Measurements from ENCODE around the gene CYB561D1.
"Not testable (repeated sequence)": the region's sequence is repeated elsewhere in the genome, so short reads cannot be mapped to it uniquely, and the experiment has no call there.

The CYB561D1 gene

GRCh38 chr1:109493805-109494539, at the start of gene CYB561D1:
Gene CYB561D1 (plus strand): TSS chr1:109494094. CDS start chr1:109494140, 46 bp downstream.
- DNase-seq (ENCODE audit: insufficient read length, low spot score): peak; percentile 90
- peak; percentile 87 for FAIRE-seq

- FAIRE-seq (no peak), DNase-seq (ENCODE audit: insufficient read length, low spot score) (no peak)
Observed at GRCh38 chr1:109444346-109444745, 49.5 kb upstream of the CYB561D1 start.

DNA sequence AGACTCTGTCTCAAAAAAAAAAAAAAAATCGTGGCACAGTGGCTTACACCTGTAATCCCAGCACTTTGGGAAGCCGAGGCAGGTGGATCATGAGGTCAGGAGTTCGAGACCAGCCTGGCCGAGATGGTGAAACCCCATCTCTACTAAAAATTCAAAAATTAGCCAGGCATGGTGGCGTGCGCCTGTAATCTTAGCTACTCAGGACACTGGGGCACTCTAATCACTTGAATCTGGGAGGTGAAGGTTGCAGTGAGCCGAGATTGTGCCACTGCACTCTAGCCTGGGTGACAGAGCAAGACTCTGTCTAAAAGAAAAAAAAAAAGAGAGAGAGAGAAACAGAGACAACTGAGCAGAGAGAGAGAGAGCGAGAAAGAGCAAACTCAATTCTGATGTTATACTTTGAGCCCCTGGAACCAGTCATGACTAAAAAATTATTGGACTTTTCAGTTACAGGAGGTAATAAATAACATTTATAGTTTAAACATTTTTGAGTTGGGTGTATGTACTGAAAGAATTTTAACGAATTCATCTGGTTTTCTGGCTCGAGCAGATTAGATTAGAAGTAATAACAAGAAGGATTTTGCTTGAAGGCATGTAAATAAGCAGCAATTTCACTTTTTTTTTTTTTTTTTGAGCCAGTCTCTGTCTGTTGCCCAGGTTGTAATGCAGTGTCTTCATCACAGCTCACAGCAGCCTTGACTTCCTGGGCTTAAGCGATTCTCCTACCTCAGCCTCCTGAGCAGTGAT, 47.8 kb upstream of the CYB561D1 start:
- DNase-seq (ENCODE audit: insufficient read length, low spot score); FAIRE-seq: not testable (repeated sequence)

GRCh38 chr1:109447524-109447923, 46.4 kb upstream of the CYB561D1 start:
- FAIRE-seq (no peak), DNase-seq (ENCODE audit: insufficient read length, low spot score) (no peak)

DNA sequence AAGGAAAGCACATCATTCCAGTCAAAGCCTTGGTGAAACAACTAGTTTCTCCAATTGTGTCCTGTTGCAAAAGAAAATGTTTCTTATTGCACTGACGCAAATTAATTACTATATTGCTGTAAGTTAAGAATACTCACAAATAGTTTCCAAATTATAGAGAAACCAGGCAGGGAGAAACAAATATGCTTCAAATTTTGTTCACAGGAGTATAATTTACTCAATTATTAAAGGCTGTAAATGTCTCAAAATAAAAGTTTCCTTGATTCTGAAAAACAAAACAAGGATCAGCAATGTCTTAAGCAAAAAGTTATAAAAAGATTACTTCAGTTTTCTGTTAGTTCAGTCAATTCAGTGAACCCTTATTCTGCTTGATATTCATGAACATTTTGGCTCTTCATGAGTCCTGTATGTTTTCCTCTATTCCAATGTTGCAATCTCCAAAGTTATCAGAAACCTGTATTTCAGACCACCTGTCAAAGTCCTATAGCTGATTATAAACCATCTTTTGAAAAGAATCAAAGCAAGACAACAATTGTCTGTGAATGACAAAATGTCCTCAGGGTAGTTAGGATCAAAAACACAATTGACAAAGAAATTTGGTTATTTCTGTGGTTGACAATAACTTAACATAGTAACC, 39.3 kb upstream of the CYB561D1 start:
- no peak for DNase-seq (ENCODE audit: insufficient read length, low spot score)
- FAIRE-seq: no peak

DNA sequence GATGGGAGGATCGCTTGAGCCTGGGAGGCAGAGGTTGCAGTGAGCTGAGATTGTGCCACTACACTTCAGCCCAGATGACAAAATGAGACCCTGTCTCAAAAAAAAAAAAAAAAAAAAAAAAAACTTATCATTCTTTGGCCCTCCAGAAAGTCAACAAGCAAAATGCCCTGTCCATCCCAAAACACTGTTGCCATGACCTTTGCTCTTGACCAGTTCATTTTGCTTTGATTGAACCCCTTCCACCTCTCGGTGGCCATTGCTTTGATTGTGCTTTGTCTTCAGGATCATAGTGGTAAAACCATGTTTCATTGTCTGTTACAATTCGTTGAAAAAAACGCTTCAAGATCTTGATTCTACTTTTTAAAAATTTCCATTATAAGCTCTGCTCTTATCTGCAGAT, 36.1 kb upstream of the CYB561D1 start:
- FAIRE-seq (no peak), DNase-seq (ENCODE audit: insufficient read length, low spot score) (no peak)

DNA sequence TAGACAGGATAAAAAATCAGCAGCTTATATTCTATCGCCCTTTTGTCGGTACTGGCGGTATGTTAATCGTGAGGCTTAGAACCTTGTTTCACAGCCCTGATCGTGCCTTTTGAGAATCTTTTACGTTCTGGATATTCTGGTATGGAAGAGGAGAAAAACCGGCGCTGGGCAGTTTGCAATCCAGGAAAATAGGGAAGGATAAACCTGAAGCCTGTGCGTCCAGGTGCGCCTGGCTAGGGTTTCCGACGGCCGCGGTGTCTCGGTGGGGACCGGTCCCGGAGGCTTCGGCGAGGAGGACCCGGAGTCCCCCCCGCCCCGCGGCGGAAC, 27.8 kb upstream of the CYB561D1 start:
- DNase-seq (ENCODE audit: insufficient read length, low spot score) (no peak), FAIRE-seq (no peak)

DNA sequence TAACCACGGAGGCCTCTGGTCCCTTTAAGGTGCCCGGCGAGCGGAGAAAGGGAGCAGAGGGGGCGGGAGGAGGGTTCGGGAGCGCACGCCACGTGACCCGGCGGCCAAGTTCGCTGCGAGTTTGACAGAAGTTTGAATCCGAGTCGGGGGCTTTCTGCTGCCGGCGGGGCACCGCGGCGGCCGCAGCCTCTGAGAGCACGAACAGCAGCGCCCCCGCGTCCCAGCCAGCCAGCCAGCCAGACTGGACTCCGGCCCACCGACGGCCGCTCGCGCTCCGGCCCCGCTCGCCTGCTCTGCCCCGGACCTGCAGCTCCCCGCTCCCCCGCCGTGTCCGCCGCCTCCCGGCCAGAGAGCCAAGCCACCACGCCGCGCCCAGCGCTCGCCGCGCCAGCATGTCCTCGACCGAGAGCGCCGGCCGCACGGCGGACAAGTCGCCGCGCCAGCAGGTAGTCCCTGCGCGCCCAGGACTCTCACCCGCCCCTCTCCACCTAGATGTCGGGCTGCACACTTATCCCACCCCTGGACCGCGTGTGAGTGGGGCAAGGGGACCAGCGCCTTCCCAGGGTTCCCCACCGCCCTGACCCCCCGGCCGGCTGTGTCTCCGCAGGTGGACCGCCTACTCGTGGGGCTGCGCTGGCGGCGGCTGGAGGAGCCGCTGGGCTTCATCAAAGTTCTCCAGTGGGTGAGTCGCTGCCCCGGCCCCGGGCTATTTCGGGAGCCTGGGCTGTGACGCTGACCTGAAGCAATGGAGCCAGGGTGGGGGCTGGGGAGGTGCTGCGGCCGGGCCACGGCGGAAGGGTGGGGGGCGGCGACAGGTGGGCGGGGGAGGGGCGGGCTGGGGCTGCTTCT, 27.2 kb upstream of the CYB561D1 start, which contains the start of gene SYPL2:
SYPL2 (plus strand) TSS at position 95 of the 849 bp plus-strand sequence; CDS start at position 393, 298 bp downstream.
- no peak for FAIRE-seq
- no peak for DNase-seq (ENCODE audit: insufficient read length, low spot score)

- no peak for DNase-seq (ENCODE audit: insufficient read length, low spot score)
- FAIRE-seq: no peak
Observed at GRCh38 chr1:109467301-109467777, 26.6 kb upstream of the CYB561D1 start.

- FAIRE-seq: no peak
Observed at GRCh38 chr1:109468061-109468460, 25.8 kb upstream of the CYB561D1 start.

GRCh38 chr1:109468903-109469302, 25.0 kb upstream of the CYB561D1 start:
- FAIRE-seq (no peak), DNase-seq (ENCODE audit: insufficient read length, low spot score) (no peak)

More at GRCh38 chr1:109468061-109468460, 25.8 kb upstream of the CYB561D1 start:
- DNase-seq (ENCODE audit: insufficient read length, low spot score): no peak

DNA sequence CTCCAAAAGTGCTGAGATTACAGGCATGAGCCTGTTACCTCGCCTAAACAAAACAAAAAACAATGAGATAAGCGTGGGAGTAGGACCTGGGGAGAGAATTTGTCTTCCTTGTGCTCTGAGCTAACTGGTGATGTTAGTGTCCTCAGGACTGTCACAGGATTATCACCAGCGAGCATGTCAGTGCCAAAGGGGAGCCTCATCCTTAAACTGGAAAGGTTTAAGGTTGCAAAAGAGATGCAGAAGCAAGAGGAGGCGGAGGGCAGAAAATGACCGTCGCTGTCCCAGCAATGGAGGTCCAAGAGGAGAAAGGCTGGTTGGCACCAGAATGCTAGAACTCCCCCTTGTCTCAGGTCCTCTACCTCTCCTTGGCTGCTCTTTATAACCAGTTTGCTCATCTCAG, 23.6 kb upstream of the CYB561D1 start:
- DNase-seq (ENCODE audit: insufficient read length, low spot score) (no peak), FAIRE-seq (no peak)

DNA sequence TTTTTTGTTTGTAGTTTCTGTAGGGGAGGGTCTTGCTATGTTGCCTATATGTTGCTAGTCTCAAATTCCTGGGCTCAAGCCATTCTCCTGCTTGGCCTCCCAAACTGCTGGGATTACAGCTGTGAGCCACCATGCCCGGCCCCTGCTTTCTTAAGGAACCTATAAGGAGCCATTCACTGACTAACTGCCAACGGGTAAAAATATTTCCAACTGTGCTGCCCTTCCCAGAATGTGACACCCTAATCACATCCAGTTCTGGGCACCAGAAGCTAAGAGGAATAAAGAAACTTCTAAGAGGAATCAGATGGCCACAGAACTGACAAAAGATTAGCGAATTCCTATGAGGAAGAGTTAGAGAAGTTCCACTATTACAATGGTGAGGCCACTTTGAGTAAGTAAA, 21.1 kb upstream of the CYB561D1 start:
- DNase-seq (ENCODE audit: insufficient read length, low spot score): no peak
- no peak for FAIRE-seq

DNA sequence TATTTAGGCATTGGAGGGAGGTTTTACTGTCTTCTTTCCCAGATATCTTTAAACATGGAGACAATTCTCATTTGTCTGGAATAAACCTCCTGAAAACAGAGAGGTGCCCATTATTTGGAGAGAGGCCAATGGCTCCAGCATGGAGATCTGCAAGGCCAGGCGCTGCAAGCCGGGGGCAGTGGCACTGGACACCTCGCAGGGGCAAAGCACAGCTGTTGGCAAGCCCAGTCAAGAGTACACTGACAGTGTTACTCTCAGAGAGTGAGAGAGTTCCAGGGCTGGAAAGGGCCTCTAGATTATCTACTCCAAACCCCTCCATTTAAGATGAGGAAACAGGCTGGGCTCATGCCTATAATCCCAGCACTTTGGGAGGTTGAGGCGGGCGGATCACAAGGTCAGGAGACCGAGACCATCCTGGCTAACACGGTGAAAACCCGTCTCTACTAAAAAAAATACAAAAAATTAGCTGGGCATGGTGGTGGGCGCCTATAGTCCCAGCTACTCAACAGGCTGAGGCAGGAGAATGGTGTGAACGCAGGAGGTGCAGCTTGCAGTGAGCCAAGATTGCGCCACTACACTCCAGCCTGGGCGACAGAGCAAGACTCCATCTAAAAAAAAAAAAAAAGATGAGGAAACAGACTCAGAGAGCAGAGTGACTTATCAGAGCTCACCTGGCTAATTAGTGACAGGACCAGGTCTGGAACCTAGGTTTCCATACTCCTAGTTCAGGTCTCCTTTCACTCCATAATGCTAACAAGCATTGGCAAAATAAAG, 20.4 kb upstream of the CYB561D1 start:
- DNase-seq (ENCODE audit: insufficient read length, low spot score); FAIRE-seq: not testable (repeated sequence)

DNA sequence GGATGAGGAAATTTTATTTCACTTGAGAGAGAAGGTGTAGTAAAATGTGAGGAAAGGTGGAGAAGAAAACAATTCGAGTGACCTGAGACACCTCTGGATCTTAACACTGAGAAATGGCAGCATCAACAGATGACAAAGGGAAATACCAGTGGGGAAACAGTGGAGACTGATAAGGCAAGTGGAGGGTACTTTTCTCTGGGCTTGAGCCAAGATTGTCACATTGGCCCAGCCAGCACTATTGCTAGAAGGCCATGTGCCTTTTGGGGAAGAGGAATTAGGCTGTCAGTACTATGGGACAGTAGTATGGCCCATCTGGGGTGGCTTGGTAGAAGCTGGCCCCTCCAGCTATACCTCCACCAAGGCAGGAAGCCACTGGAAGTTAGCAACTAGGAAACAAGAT, 19.2 kb upstream of the CYB561D1 start:
- DNase-seq (ENCODE audit: insufficient read length, low spot score) (no peak), FAIRE-seq (no peak)

- FAIRE-seq: no peak
Observed at GRCh38 chr1:109475261-109475660, 18.6 kb upstream of the CYB561D1 start.

DNA sequence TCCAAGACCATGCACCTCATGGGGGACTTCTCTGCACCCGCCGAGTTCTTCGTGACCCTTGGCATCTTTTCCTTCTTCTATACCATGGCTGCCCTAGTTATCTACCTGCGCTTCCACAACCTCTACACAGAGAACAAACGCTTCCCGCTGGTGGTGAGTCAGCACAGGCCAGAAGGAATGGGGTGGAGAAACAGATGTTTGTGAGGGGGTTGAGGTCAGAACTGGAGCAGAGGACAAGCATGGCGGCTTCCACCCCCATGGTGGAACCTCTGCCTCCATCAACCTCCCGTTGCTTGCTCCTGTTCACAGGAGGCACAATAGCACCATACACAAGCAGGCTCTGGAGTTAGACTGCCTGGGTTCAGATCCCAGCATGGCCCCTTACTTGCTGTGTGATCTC, 17.1 kb upstream of the CYB561D1 start:
- FAIRE-seq (no peak), DNase-seq (ENCODE audit: insufficient read length, low spot score) (no peak)

More at GRCh38 chr1:109475261-109475660, 18.6 kb upstream of the CYB561D1 start:
- DNase-seq (ENCODE audit: insufficient read length, low spot score): no peak

DNA sequence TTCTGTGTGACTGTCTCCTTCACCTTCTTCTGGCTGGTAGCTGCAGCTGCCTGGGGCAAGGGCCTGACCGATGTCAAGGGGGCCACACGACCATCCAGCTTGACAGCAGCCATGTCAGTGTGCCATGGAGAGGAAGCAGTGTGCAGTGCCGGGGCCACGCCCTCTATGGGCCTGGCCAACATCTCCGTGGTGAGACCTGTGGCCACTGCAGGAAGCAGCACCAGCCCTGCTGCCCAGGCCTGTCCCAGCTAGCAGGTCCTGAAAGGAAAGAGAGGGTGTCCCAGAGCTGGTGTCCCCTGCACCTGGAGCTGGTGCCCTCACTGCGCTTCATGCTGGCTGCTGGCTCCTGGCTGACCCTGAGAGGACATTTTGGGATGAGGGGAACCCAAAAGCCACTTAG, 16.1 kb upstream of the CYB561D1 start:
- DNase-seq (ENCODE audit: insufficient read length, low spot score) (no peak), FAIRE-seq (no peak)

DNA sequence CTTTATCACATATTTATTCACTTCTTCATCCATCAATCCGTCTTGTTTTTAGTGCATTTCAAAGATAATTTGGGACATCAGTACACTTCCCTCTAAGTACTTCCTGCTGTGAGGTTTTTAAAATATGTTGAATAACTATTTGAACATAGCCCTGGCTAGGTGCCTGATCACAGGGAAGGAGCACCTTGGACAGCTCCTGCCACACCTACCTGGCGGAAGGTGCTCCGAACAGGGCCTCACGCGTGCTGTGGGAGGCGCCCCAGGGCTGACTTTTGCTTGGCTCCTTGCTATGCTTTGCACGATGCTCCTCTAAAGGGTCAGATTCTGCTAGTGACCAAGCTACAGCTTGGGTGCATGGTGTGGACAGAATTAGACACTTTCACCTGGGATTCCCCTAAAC, 15.1 kb upstream of the CYB561D1 start:
- DNase-seq (ENCODE audit: insufficient read length, low spot score) (no peak), FAIRE-seq (no peak)

- FAIRE-seq: no peak
- no peak for DNase-seq (ENCODE audit: insufficient read length, low spot score)
Observed at GRCh38 chr1:109479311-109479710, 14.6 kb upstream of the CYB561D1 start.

Data from GM19239 (cell line).